ENCODE results near the gene FBXO46.

Gene FBXO46

GRCh38 chr19:45768984-45769782 is 38.5 kb upstream of the FBXO46 start, which contains the start of gene SIX5 (continued):
- TF ChIP-seq KLF16 (tag by site-specific recombination; IDR thresholded peaks at IDR 0.05): peak; percentile 87
- peak; percentile 29; the same call in 1 of the 2 replicates for TF ChIP-seq ZNF645 (tag by site-specific recombination; IDR thresholded peaks at IDR 0.05)
- TF ChIP-seq GLI4 (tag by site-specific recombination; IDR thresholded peaks at IDR 0.05): peak; percentile 80
- TF ChIP-seq ZNF280D (tag by site-specific recombination; IDR thresholded peaks at IDR 0.05): 0 out of 2 replicates have a peak, but pooled peaks have one; percentile 28
- peak; percentile 89 for TF ChIP-seq ZFP37 (tag by site-specific recombination; IDR thresholded peaks at IDR 0.05)
- TF ChIP-seq ZNF692 (tag by site-specific recombination; IDR thresholded peaks at IDR 0.05): peak; percentile 80
- TF ChIP-seq ZNF341 (tag by site-specific recombination; IDR thresholded peaks at IDR 0.05; ENCODE audit: low read depth): peak; percentile 93
- TF ChIP-seq ZBTB10 (tag by site-specific recombination; IDR thresholded peaks at IDR 0.05): peak; percentile 98
- no peak for TF ChIP-seq ZNF292 (tag by site-specific recombination; IDR thresholded peaks at IDR 0.05; ENCODE audit: borderline replicate concordance, low read depth)
- 0 out of 2 replicates have a peak, but pooled peaks have one; percentile 15 for TF ChIP-seq ZNF623 (tag by site-specific recombination; IDR thresholded peaks at IDR 0.05)
- TF ChIP-seq FEZF1 (tag by site-specific recombination; IDR thresholded peaks at IDR 0.05): 0 out of 2 replicates have a peak, but pooled peaks have one; percentile 18
- 0 out of 2 replicates have a peak, but pooled peaks have one; percentile 31 for TF ChIP-seq ZNF423 (tag by site-specific recombination; IDR thresholded peaks at IDR 0.05)
- peak; percentile 99 for TF ChIP-seq ZNF560 (tag by site-specific recombination; IDR thresholded peaks at IDR 0.05; ENCODE audit: borderline replicate concordance)
- TF ChIP-seq ZNF624 (tag by site-specific recombination; IDR thresholded peaks at IDR 0.05): no peak
- no peak for TF ChIP-seq ZNF548 (tag by site-specific recombination; IDR thresholded peaks at IDR 0.05)
- TF ChIP-seq ZNF518A (tag by site-specific recombination; conservative IDR thresholded peaks at IDR 0.05; ENCODE audit: low read depth): no peak
- TF ChIP-seq ZNF830 (tag by site-specific recombination; IDR thresholded peaks at IDR 0.05; ENCODE audit: low read depth): no peak
- TF ChIP-seq PRDM2 (tag by site-specific recombination; IDR thresholded peaks at IDR 0.05; ENCODE audit: borderline replicate concordance): no peak

Measured in HEK293 (cell line).